GM23338 (cell line): Measurements from ENCODE around the gene TBCD. TPM values are rescaled to one million over a fixed set of nuclear protein-coding genes. Genes with fewer than 3 reads are reported as not detected.

Source experiments
- ATAC-seq: fragments of 200-7000 bp; cut with Tn5 transposase; 3 replicates; pipeline ENCODE4 v1.9.1; 2020
- DNase-seq: peaks from one replicate; pipeline ENCODE4 v3.0.0-alpha.2; 2015; ENCODE audit warnings: low spot score
- H2AFZ ChIP-seq: fragments of 200-600 bp; sonication (generic); 2 replicates; pipeline ENCODE4 v1.8.0; 2016; ENCODE audit warnings: antibody characterized with exemption, mild to moderate bottlenecking, moderate library complexity
- H3F3A ChIP-seq: fragments of 200-600 bp; sonication (generic); replicated peaks from 2 replicates; pipeline ENCODE4 v1.8.0; 2017; ENCODE audit warnings: antibody characterized with exemption, mixed run types, low read depth
- H3K27ac ChIP-seq: fragments of 200-600 bp; sonication (generic); 2 replicates; pipeline ENCODE4 v1.6.1; 2016; ENCODE audit warnings: low read depth
- H3K27me3 ChIP-seq: fragments of 200-600 bp; sonication (generic); 2 replicates; pipeline ENCODE4 v1.8.0; 2016; ENCODE audit warnings: mild to moderate bottlenecking, mixed run types, moderate library complexity; ENCODE audit not compliant: insufficient read depth
- H3K36me3 ChIP-seq: fragments of 200-600 bp; sonication (generic); 2 replicates; pipeline ENCODE4 v1.8.0; 2016; ENCODE audit warnings: mild to moderate bottlenecking; ENCODE audit not compliant: insufficient read depth
- H3K4me1 ChIP-seq: fragments of 200-600 bp; sonication (generic); 2 replicates; pipeline ENCODE4 v1.8.0; 2016; ENCODE audit warnings: mild to moderate bottlenecking, moderate library complexity; ENCODE audit not compliant: insufficient read depth
- H3K4me2 ChIP-seq: fragments of 200-600 bp; sonication (generic); 2 replicates; pipeline ENCODE4 v1.7.1; 2017; ENCODE audit warnings: mixed run types
- H3K4me3 ChIP-seq: fragments of 200-600 bp; sonication (generic); 2 replicates; pipeline ENCODE4 v1.6.1; 2016; ENCODE audit warnings: mixed run types
- H3K79me2 ChIP-seq: fragments of 200-600 bp; sonication (generic); replicated peaks from 2 replicates; pipeline ENCODE4 v1.8.0; 2017; ENCODE audit warnings: mild to moderate bottlenecking; ENCODE audit not compliant: insufficient read depth
- H3K9me2 ChIP-seq: fragments of 200-600 bp; sonication (generic); 2 replicates; pipeline ENCODE4 v1.8.0; 2017; ENCODE audit not compliant: insufficient read depth
- H4K20me1 ChIP-seq: fragments of 200-600 bp; sonication (generic); replicated peaks from 2 replicates; pipeline ENCODE4 v1.8.0; 2017; ENCODE audit warnings: mild to moderate bottlenecking; ENCODE audit not compliant: insufficient read depth
- H3K27ac Mint-ChIP-seq: 2 replicates; pipeline ENCODE4 v1.8.0; 2020; ENCODE audit warnings: inconsistent platforms, mild to moderate bottlenecking, moderate library complexity, mixed read lengths
- H3K27me3 Mint-ChIP-seq: 3 replicates; pipeline ENCODE4 v1.8.0; 2022; ENCODE audit warnings: low read depth, mild to moderate bottlenecking, moderate library complexity, mixed read lengths, inconsistent platforms; ENCODE audit not compliant: insufficient read depth, poor library complexity
- H3K36me3 Mint-ChIP-seq: 3 replicates; pipeline ENCODE4 v1.8.0; 2021; ENCODE audit warnings: low read depth, mild to moderate bottlenecking, inconsistent platforms, moderate library complexity, mixed read lengths
- H3K4me1 Mint-ChIP-seq: 3 replicates; pipeline ENCODE4 v1.8.0; 2020; ENCODE audit warnings: mild to moderate bottlenecking, inconsistent platforms, mixed read lengths
- H3K4me3 Mint-ChIP-seq: 3 replicates; pipeline ENCODE4 v1.8.0; 2021; ENCODE audit warnings: moderate library complexity, mild to moderate bottlenecking, inconsistent platforms, mixed read lengths
- H3K9me3 Mint-ChIP-seq: 3 replicates; pipeline ENCODE4 v1.8.0; 2020; ENCODE audit warnings: moderate library complexity, mild to moderate bottlenecking, inconsistent platforms, mixed read lengths
- CREB1 ChIP-seq: fragments of 250-450 bp; sonication (Bioruptor Pico); IDR thresholded peaks from 2 replicates; pipeline ENCODE4 v1.5.0; 2020; ENCODE audit warnings: low read depth, mild to moderate bottlenecking, moderate library complexity
- CTCF ChIP-seq, 2 experiments: fragments of 200-600 bp in 1 of 2; sonication (generic) in 1 of 2; conservative IDR thresholded peaks; 2 replicates each; pipeline versions ENCODE4 v1.5.1 to v1.6.1; 2016 to 2017; ENCODE audit warnings: antibody characterized with exemption in 2 of 2, low read depth in 2 of 2, mild to moderate bottlenecking in 2 of 2, moderate library complexity in 1 of 2
- ETS1 ChIP-seq: IDR thresholded peaks from 2 replicates; pipeline ENCODE4 v1.6.1; 2016; ENCODE audit warnings: antibody characterized with exemption
- EZH2 ChIP-seq: fragments of 200-600 bp; sonication (generic); IDR thresholded peaks from one replicate; pipeline ENCODE4 v1.8.0; 2017; ENCODE audit warnings: antibody characterized with exemption, mild to moderate bottlenecking, low read depth; ENCODE audit not compliant: unreplicated experiment
- EZH2phosphoT487 ChIP-seq: fragments of 200-600 bp; sonication (generic); IDR thresholded peaks from one replicate; pipeline ENCODE4 v1.8.1; 2018; ENCODE audit warnings: antibody characterized with exemption; ENCODE audit not compliant: unreplicated experiment
- JUNB ChIP-seq: IDR thresholded peaks from one replicate; pipeline ENCODE4 v1.6.1; 2016; ENCODE audit warnings: antibody characterized with exemption; ENCODE audit not compliant: unreplicated experiment
- NANOG ChIP-seq: IDR thresholded peaks from 2 replicates; pipeline ENCODE4 v1.6.1; 2016; ENCODE audit warnings: antibody characterized with exemption, borderline replicate concordance
- POLR2AphosphoS5 ChIP-seq: IDR thresholded peaks from 2 replicates; pipeline ENCODE4 v1.6.1; 2016; ENCODE audit warnings: antibody characterized with exemption, low read depth
- STAT1 ChIP-seq: IDR thresholded peaks from one replicate; pipeline ENCODE4 v1.6.1; 2016; ENCODE audit warnings: antibody characterized with exemption; ENCODE audit not compliant: unreplicated experiment
- ZNF114 ChIP-seq: fragments of 250-450 bp; sonication (Bioruptor Pico); IDR thresholded peaks from 2 replicates; pipeline ENCODE4 v1.5.0; 2020; ENCODE audit warnings: mild to moderate bottlenecking, moderate library complexity
- ZNF331 ChIP-seq: fragments of 250-450 bp; sonication (Bioruptor Pico); IDR thresholded peaks from 2 replicates; pipeline ENCODE4 v1.5.0; 2020; ENCODE audit warnings: low read depth, mild to moderate bottlenecking, moderate library complexity
- polyA plus RNA-seq: library from polyadenylated mRNA; unstranded; fragments of >200 nt; fragmentation: Nextera tagmentation; extraction: Ambion mirVana; gene quantifications from 2 replicates; pipeline ENCODE4 v1.2.1, GENCODE V29; 2016
- total RNA-seq: library from RNA; depleted of rRNA; stranded (reverse); fragments of >200 nt; shearing (Covaris generic); gene quantifications from 2 replicates; pipeline ENCODE4 v1.2.3, GENCODE V29; 2014
- TF ChIP-seq, protein P1 (sequence below): IDR thresholded peaks from one replicate; pipeline ENCODE4 v1.6.1; 2018; ENCODE audit warnings: antibody characterized with exemption; ENCODE audit not compliant: unreplicated experiment
- TF ChIP-seq, protein P2 (sequence below): fragments of 250-450 bp; sonication (Bioruptor Pico); IDR thresholded peaks from 2 replicates; pipeline ENCODE4 v1.5.0; 2020; ENCODE audit warnings: mild to moderate bottlenecking, moderate library complexity

The TBCD gene
- total and polyA plus RNA-seq, 2 experiments from 2014 or later: 75.0 to 116 TPM

DNA sequence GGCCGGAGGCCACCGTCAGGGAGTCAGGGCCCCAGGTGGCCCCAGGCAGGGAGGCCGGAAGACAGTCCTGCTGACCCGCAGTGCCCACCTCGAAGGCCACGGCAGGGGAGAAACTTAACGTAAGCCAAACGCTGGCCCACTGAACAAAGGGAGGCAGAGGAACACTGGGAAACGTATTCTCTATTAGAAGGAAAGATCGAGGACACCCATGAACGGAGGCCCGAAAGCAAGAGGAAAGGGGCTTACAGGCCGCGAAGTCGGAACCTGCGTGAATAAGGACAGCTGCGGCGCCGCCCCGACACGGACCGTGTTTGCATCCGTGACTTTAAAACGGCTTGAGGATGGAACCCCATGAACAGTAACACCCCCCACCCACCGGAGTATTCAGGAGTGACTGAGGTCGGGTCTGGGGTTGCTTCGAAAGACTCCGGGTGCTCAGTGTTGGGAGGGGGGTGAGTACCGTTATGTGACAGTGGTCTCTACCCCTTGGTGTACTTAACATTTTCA lies 225.2 kb downstream of the TBCD start:
- H3F3A ChIP-seq: no peaks in the 10 kb centered on the region
- H3K27me3 Mint-ChIP-seq: no peaks in the 10 kb centered on the region

More for the DNA sequence above, 225.2 kb downstream of the TBCD start:
- Histone ChIP-seq H3K9me2 (no peaks in the 10 kb centered on the region), H3K4me2 (no peak overlapping the region), H4K20me1 (no peaks in the 10 kb centered on the region), H3K27ac (no peak overlapping the region), H3K4me3 (no peak overlapping the region), H2AFZ (no peak overlapping the region), H3K36me3 (no peaks in the 10 kb centered on the region), H3K27me3 (no peaks in the 10 kb centered on the region), H3K79me2 (no peaks in the 10 kb centered on the region), H3K4me1 (0 out of 2 replicates have a peak, but pooled peaks cover 5% of the 10 kb centered on the region)
- Mint-ChIP-seq H3K4me1 (peaks cover 9% of the 10 kb centered on the region), H3K9me3 (no peaks in the 10 kb centered on the region; the same call in 2 of the 3 replicates), H3K4me3 (no peak overlapping the region), H3K36me3 (no peaks in the 10 kb centered on the region; the same call in 2 of the 3 replicates), H3K27ac (no peak overlapping the region)
- DNase-seq (no peak), ATAC-seq (no peak)
- TF ChIP-seq NANOG: no peak
- TF ChIP-seq CTCF (conservative IDR thresholded peaks at IDR 0.05; ENCODE audit: low read depth in 2 of 2): no peak
- no peak for TF ChIP-seq EZH2phosphoT487
- TF ChIP-seq ZNF331: no peak
- no peak for TF ChIP-seq ZNF114
- TF ChIP-seq, protein P1, sequence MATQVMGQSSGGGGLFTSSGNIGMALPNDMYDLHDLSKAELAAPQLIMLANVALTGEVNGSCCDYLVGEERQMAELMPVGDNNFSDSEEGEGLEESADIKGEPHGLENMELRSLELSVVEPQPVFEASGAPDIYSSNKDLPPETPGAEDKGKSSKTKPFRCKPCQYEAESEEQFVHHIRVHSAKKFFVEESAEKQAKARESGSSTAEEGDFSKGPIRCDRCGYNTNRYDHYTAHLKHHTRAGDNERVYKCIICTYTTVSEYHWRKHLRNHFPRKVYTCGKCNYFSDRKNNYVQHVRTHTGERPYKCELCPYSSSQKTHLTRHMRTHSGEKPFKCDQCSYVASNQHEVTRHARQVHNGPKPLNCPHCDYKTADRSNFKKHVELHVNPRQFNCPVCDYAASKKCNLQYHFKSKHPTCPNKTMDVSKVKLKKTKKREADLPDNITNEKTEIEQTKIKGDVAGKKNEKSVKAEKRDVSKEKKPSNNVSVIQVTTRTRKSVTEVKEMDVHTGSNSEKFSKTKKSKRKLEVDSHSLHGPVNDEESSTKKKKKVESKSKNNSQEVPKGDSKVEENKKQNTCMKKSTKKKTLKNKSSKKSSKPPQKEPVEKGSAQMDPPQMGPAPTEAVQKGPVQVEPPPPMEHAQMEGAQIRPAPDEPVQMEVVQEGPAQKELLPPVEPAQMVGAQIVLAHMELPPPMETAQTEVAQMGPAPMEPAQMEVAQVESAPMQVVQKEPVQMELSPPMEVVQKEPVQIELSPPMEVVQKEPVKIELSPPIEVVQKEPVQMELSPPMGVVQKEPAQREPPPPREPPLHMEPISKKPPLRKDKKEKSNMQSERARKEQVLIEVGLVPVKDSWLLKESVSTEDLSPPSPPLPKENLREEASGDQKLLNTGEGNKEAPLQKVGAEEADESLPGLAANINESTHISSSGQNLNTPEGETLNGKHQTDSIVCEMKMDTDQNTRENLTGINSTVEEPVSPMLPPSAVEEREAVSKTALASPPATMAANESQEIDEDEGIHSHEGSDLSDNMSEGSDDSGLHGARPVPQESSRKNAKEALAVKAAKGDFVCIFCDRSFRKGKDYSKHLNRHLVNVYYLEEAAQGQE: no peak
- no peak for TF ChIP-seq STAT1
- no peak for TF ChIP-seq POLR2AphosphoS5
- TF ChIP-seq EZH2: no peak
- no peak for TF ChIP-seq CREB1
- no peak for TF ChIP-seq ETS1
- TF ChIP-seq, protein P2, sequence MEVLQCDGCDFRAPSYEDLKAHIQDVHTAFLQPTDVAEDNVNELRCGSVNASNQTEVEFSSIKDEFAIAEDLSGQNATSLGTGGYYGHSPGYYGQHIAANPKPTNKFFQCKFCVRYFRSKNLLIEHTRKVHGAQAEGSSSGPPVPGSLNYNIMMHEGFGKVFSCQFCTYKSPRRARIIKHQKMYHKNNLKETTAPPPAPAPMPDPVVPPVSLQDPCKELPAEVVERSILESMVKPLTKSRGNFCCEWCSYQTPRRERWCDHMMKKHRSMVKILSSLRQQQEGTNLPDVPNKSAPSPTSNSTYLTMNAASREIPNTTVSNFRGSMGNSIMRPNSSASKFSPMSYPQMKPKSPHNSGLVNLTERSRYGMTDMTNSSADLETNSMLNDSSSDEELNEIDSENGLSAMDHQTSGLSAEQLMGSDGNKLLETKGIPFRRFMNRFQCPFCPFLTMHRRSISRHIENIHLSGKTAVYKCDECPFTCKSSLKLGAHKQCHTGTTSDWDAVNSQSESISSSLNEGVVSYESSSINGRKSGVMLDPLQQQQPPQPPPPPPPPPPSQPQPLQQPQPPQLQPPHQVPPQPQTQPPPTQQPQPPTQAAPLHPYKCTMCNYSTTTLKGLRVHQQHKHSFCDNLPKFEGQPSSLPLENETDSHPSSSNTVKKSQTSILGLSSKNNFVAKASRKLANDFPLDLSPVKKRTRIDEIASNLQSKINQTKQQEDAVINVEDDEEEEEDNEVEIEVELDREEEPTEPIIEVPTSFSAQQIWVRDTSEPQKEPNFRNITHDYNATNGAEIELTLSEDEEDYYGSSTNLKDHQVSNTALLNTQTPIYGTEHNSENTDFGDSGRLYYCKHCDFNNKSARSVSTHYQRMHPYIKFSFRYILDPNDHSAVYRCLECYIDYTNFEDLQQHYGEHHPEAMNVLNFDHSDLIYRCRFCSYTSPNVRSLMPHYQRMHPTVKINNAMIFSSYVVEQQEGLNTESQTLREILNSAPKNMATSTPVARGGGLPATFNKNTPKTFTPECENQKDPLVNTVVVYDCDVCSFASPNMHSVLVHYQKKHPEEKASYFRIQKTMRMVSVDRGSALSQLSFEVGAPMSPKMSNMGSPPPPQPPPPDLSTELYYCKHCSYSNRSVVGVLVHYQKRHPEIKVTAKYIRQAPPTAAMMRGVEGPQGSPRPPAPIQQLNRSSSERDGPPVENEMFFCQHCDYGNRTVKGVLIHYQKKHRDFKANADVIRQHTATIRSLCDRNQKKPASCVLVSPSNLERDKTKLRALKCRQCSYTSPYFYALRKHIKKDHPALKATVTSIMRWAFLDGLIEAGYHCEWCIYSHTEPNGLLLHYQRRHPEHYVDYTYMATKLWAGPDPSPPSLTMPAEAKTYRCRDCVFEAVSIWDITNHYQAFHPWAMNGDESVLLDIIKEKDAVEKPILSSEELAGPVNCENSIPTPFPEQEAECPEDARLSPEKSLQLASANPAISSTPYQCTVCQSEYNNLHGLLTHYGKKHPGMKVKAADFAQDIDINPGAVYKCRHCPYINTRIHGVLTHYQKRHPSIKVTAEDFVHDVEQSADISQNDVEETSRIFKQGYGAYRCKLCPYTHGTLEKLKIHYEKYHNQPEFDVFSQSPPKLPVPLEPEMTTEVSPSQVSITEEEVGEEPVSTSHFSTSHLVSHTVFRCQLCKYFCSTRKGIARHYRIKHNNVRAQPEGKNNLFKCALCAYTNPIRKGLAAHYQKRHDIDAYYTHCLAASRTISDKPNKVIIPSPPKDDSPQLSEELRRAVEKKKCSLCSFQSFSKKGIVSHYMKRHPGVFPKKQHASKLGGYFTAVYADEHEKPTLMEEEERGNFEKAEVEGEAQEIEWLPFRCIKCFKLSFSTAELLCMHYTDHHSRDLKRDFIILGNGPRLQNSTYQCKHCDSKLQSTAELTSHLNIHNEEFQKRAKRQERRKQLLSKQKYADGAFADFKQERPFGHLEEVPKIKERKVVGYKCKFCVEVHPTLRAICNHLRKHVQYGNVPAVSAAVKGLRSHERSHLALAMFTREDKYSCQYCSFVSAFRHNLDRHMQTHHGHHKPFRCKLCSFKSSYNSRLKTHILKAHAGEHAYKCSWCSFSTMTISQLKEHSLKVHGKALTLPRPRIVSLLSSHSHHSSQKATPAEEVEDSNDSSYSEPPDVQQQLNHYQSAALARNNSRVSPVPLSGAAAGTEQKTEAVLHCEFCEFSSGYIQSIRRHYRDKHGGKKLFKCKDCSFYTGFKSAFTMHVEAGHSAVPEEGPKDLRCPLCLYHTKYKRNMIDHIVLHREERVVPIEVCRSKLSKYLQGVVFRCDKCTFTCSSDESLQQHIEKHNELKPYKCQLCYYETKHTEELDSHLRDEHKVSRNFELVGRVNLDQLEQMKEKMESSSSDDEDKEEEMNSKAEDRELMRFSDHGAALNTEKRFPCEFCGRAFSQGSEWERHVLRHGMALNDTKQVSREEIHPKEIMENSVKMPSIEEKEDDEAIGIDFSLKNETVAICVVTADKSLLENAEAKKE (CRISPR knock-in tag): no peak
- TF ChIP-seq JUNB: no peak
